GM12872 (cell line): ENCODE results near the gene RIPOR3.

Experiments
- CTCF ChIP-seq: IDR thresholded peaks from 3 replicates; pipeline ENCODE4 v1.5.1; 2011; ENCODE audit warnings: low read depth, mild to moderate bottlenecking, low read length, moderate library complexity; ENCODE audit not compliant: insufficient read depth

The RIPOR3 gene

DNA sequence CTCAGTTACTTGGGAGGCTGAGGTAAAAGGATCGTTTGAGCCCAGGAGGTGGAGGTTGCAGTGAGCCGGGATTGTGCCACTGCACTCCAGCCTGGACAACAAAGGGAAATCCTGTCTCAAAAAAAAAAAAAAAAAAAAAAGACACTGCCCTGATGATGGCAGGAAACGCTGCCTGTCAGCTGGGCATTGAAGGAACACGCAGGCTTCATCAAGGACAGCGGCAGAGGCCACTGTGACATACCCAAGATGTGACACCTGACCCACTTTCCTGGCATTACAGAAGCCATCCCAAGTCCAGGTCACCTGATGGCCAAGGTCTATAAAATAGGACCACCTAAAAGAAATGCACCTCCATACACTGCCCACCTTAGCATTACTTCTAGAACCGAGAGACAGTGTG lies 75.9 kb downstream of the RIPOR3 start:
- no peak for TF ChIP-seq CTCF

DNA sequence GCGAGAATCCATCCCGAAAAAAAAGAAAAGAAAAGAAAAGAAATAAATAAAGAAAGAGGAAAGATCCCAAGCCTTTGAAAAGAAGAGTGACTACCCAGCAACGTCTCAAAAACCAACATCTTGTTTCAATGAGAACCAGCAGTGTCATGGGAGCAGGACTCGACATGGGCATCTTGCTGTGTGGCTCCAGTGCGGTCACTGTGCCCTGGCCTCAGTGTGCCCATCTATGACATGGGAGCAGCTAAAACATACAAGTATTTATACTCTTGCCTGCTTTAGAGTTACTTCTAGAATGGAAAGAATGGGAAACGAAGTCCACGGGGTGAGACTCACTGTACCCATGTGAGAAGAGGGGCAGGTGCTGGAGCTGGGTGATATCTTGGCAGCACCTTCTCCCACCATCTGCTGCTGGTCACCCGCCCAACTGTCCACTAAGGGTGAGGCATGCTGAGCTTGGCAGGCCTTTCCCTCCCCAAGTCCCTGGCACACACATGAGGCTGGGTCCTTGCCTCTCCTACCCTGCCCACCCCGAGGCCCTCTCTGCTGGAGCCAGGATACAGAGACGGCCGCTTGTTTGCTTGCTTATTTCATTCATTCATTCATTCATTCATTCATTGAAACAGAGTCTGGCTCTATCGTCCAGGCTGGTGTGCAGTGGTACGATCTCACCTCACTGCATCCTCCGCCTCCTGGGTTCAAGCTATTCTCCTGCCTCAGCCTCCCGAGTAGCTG lies 77.7 kb downstream of the RIPOR3 start:
- no peak for TF ChIP-seq CTCF

GRCh38 chr20:50611128-50611810 lies 80.1 kb downstream of the RIPOR3 start:
- no peak for TF ChIP-seq CTCF

- peak; percentile 23; the same call in 1 of the 3 replicates for TF ChIP-seq CTCF
These were observed 81.1 kb downstream of the RIPOR3 start for GRCh38 chr20:50610212-50610718.

DNA sequence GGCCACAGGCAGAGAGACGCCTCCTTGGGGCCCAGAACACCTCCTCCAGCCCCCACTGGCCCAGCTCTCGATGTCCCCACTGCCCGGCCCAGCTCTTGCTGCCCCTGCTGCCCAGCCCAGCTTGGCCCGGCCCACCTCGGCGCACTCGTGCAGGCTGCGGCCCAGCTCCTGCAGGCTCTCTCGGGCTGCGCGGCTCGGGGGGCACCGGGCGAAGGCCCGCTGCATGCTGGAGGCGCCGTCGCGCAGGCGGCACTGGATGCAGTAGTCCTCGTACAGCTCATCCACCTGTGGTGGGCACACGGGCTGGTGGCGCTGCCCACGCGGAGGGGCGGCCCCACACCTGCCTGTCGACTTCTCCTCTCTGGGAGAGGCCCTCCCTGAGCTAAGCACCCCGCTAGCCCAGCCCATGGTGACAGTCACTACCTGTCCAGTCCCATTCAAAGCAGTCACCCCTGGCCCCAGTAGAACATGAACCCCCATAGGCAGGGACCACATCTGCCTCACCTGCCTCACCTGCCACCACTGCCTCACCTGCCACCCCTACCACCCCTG lies 81.8 kb downstream of the RIPOR3 start:
- no peak for TF ChIP-seq CTCF

- TF ChIP-seq CTCF, result no peak
These were observed 82.6 kb downstream of the RIPOR3 start for GRCh38 chr20:50608750-50609104.
